Motor neuron (in vitro differentiated cells): ENCODE results near the gene BTBD9. TPM values are rescaled to one million over a fixed set of nuclear protein-coding genes. Genes with fewer than 3 reads are reported as not detected.

Source experiments
- ATAC-seq, 8 experiments: fragments of 200-7000 bp; cut with Tn5 transposase; replicated peaks in 6 of 8; 2 replicates each; pipeline ENCODE4 v1.8.0; 2021; ENCODE audit warnings: mild to moderate bottlenecking in 8 of 8, moderate library complexity in 8 of 8
- H3K27ac ChIP-seq, 2 donors: fragments of 250-450 bp; sonication (Bioruptor Pico); 2 replicates each; pipeline ENCODE4 v1.9.0; 2021; ENCODE audit warnings: antibody characterized with exemption in 2 of 2, mild to moderate bottlenecking in 2 of 2, moderate library complexity in 1 of 2
- H3K4me1 ChIP-seq, 2 donors: fragments of 250-450 bp; sonication (Bioruptor Pico); replicated peaks in 1 of 2; 2 replicates each; pipeline ENCODE4 v1.6.1; 2021; ENCODE audit warnings: antibody characterized with exemption in 2 of 2, mild to moderate bottlenecking in 2 of 2, moderate library complexity in 1 of 2
- H3K4me3 ChIP-seq, 5 donors: fragments of 250-450 bp; sonication (Bioruptor Pico); 2 replicates each; pipeline ENCODE4 v1.9.0; 2021; ENCODE audit warnings: antibody characterized with exemption in 5 of 5, mild to moderate bottlenecking in 5 of 5, moderate library complexity in 4 of 5
- WGBS, 10 experiments: fragments of 450-650 bp; shearing (Covaris generic); methylation state at CpG; one replicate each; pipeline ENCODE4 v1.0.0; 2022; 5-methylcytosine and 5-hydroxymethylcytosine counted together
- in situ Hi-C, 9 experiments: fragments of 400-800 bp; cut with MboI; loops; one replicate each; pipeline ENCODE4 v1.15.0; 2021; ENCODE audit warnings: low sequenced_read_pairs in 9 of 9, low pct_unique_long_range_greater_than_20kb in 2 of 9; ENCODE audit not compliant: unreplicated experiment in 9 of 9
- total RNA-seq, 8 experiments: library from RNA; unstranded; fragments of 300-600 nt; gene quantifications; 2 replicates each; pipeline versions ENCODE4 v1.2.3 to v1.2.4, GENCODE V29; 2022

BTBD9 gene
- total RNA-seq, 8 experiments from 2014 or later = 3.8 to 13.0 (median 9.0) TPM

GRCh38 chr6:38176797-38177751 lies 462.7 kb downstream of the BTBD9 start:
- peak overlapping the region; percentile 57 to 71 for H3K27ac ChIP-seq
- ATAC-seq = peak in 7 of 8 experiments; percentile 20 to 90 (median 89)

GRCh38 chr6:38175786-38176185 lies 463.9 kb downstream of the BTBD9 start:
- H3K27ac ChIP-seq = peak overlapping the region in 1 of 2 donors; percentile 32
- no peak for ATAC-seq
- 73 to 96% (median 84%) methylated on average over 2 to 4 of the region's 11 CpGs; no CpG with 5 or more reads in 6 of the 10 experiments for WGBS, 10 experiments
- in situ Hi-C loops = loop anchor here in 1 of 9 experiments (25.0 kb wide), 1 partner anchor 312 kb away; no protein-coding TSS in a partner anchor
- H3K4me3 ChIP-seq = no peak overlapping the region
- peaks cover 46 to 52% of the 10 kb centered on the region in 2 donors for H3K4me1 ChIP-seq

More at GRCh38 chr6:38176797-38177751, 462.7 kb downstream of the BTBD9 start:
- Histone ChIP-seq H3K4me3 (no peak overlapping the region), H3K4me1 (peaks cover 42 to 52% of the 10 kb centered on the region in 2 donors)
- in situ Hi-C loops = loop anchor here in 1 of 9 experiments (25.0 kb wide), 1 partner anchor 310 kb away; no protein-coding TSS in a partner anchor
- 0 to 100% (median 88%) methylated on average over 2 to 13 of the region's 32 CpGs; no CpG with 5 or more reads in 2 of the 10 experiments for WGBS, 10 experiments

- 80 to 100% (median 95%) methylated on average over 1 to 13 of the region's 22 CpGs; no CpG with 5 or more reads in 2 of the 10 experiments for WGBS, 10 experiments
- H3K27ac ChIP-seq = no peak overlapping the region
- no peak for ATAC-seq
- H3K4me3 ChIP-seq = no peak overlapping the region
- in situ Hi-C loops = loop anchor here in 1 of 9 experiments (25.0 kb wide), 1 partner anchor 312 kb away; no protein-coding TSS in a partner anchor
- peaks cover 46 to 52% of the 10 kb centered on the region in 2 donors for H3K4me1 ChIP-seq
Observed at GRCh38 chr6:38174806-38175495, 464.8 kb downstream of the BTBD9 start.

GRCh38 chr6:38174315-38174714 lies 465.4 kb downstream of the BTBD9 start:
- Histone ChIP-seq H3K27ac (no peak overlapping the region), H3K4me3 (no peak overlapping the region), H3K4me1 (peaks cover 52 to 57% of the 10 kb centered on the region in 2 donors)
- no peak for ATAC-seq
- 83 to 100% (median 94%) methylated on average over 2 to 7 of the region's 8 CpGs; no CpG with 5 or more reads in 2 of the 10 experiments for WGBS, 10 experiments
- in situ Hi-C loops = no loop called here

- Histone ChIP-seq H3K4me1 (peaks cover 56 to 61% of the 10 kb centered on the region in 2 donors), H3K4me3 (no peak overlapping the region), H3K27ac (no peak overlapping the region)
- ATAC-seq = no peak
- in situ Hi-C loops = no loop called here
- 20 to 100% (median 94%) methylated on average over 1 to 8 of the region's 11 CpGs; no CpG with 5 or more reads in 4 of the 10 experiments for WGBS, 10 experiments
Observed at GRCh38 chr6:38173909-38174308, 465.8 kb downstream of the BTBD9 start.

DNA sequence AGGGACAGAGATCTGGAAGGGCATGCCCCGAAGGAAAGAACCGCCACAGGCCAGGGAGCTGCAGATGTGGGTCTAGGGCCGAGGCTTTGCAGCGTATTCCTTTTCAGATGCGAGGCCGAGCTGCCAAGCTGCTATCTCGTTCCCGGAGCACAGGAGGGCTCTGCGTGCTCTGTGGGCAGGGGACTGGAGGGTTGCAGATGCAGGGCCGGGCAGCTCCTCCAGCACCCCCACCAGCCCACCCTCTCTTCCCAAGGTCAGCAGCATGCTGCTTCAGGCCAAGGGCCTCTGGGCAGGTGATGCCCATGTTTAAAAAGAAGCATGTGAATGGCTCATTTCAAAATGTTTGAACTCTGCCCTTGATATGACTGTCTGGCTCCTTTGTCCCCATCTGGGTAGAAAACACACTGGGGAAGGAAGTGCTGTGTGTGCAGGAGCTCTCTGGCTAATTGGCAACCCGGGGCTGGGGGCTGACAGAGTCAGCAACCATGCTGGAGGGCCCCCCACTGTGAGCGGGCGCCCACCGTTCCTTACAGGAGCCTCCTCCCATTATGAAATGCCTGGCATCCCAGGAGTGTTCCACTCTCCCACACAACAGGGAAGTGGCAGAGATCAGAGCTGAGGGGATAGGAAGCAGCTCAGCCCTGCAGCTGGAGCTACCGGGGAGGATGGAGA lies 466.9 kb downstream of the BTBD9 start:
- 67 to 97% (median 83%) methylated on average over 2 to 6 of the region's 15 CpGs; no CpG with 5 or more reads in 4 of the 10 experiments for WGBS, 10 experiments
- no peak overlapping the region for H3K27ac ChIP-seq
- in situ Hi-C loops = no loop called here
- H3K4me1 ChIP-seq = peaks cover 62 to 64% of the 10 kb centered on the region in 2 donors
- ATAC-seq = no peak
- no peak overlapping the region for H3K4me3 ChIP-seq

DNA sequence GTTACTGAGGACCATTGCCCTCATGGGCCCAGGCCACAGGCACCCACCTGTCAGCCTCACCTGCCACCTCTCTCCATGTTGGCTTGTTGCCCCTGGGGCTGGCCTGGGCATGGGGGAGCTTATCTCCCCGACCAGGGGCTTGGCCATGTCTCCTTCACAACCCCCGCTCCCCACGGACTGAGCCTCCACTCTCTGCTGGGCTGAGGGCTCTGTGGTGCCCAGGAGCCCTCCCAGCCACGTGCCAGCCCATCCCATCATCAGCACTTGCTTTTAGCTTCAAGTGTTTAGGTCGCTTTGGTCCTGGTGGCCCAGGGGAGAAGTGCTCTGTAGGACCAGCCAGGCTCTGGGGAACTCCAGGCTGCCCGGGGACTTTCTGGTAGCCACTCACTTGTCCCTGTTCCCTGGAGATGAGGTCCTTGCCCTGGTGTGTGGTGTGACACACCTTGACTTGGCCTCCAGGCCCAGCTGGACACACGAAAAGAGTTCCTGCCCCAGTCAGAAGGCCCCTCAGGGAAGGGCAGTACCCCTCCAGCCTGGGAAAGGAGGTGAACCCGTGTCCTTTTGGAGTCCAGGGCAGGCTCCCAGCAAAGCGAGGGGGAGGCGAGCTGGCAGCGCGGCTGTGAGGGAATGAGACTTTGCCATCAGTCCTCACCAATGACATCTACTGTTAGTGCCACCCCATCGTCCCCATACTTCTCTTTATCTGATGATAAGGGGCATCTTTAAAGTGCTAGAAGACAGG lies 467.6 kb downstream of the BTBD9 start:
- H3K27ac ChIP-seq = no peak overlapping the region
- 67 to 83% (median 75%) methylated on average over 1 to 7 of the region's 13 CpGs; no CpG with 5 or more reads in 7 of the 10 experiments for WGBS, 10 experiments
- in situ Hi-C loops = no loop called here
- no peak for ATAC-seq
- H3K4me1 ChIP-seq = peaks cover 59 to 60% of the 10 kb centered on the region in 2 donors
- no peak overlapping the region for H3K4me3 ChIP-seq

- in situ Hi-C loops = no loop called here
- 76 to 100% (median 83%) methylated on average over 1 to 13 of the region's 14 CpGs; no CpG with 5 or more reads in 1 of the 10 experiments for WGBS, 10 experiments
- Histone ChIP-seq H3K4me1 (peaks cover 46 to 52% of the 10 kb centered on the region in 2 donors), H3K27ac (no peak overlapping the region), H3K4me3 (no peak overlapping the region)
- ATAC-seq = no peak
Observed at GRCh38 chr6:38170666-38171355, 468.9 kb downstream of the BTBD9 start.

GRCh38 chr6:38169977-38170526 lies 469.7 kb downstream of the BTBD9 start:
- H3K4me3 ChIP-seq = no peak overlapping the region
- peaks cover 46 to 52% of the 10 kb centered on the region in 2 donors for H3K4me1 ChIP-seq
- peak overlapping the region in 1 of 2 donors; percentile 22 for H3K27ac ChIP-seq
- WGBS, 10 experiments = 40 to 98% (median 87%) methylated on average over 1 to 11 of the region's 19 CpGs; no CpG with 5 or more reads in 3 of the 10 experiments
- in situ Hi-C loops = no loop called here
- peak in 5 of 8 experiments; percentile 49 to 56 (median 53) for ATAC-seq

GRCh38 chr6:38169221-38169976 lies 470.3 kb downstream of the BTBD9 start:
- Histone ChIP-seq H3K27ac (peak overlapping the region; percentile 34 to 68), H3K4me1 (peaks cover 46 to 52% of the 10 kb centered on the region in 2 donors), H3K4me3 (no peak overlapping the region)
- ATAC-seq = peak in 5 of 8 experiments; percentile 46 to 80 (median 77)
- in situ Hi-C loops = no loop called here
- 61 to 100% (median 90%) methylated on average over 1 to 5 of the region's 20 CpGs; no CpG with 5 or more reads in 5 of the 10 experiments for WGBS, 10 experiments
